NCI-H226 (cell line): ENCODE measurements around the gene MPEG1.

ENCODE experiments used
- DNase-seq: peaks from one replicate; pipeline ENCODE4 v3.0.0-alpha.2; 2015

The MPEG1 gene

DNA sequence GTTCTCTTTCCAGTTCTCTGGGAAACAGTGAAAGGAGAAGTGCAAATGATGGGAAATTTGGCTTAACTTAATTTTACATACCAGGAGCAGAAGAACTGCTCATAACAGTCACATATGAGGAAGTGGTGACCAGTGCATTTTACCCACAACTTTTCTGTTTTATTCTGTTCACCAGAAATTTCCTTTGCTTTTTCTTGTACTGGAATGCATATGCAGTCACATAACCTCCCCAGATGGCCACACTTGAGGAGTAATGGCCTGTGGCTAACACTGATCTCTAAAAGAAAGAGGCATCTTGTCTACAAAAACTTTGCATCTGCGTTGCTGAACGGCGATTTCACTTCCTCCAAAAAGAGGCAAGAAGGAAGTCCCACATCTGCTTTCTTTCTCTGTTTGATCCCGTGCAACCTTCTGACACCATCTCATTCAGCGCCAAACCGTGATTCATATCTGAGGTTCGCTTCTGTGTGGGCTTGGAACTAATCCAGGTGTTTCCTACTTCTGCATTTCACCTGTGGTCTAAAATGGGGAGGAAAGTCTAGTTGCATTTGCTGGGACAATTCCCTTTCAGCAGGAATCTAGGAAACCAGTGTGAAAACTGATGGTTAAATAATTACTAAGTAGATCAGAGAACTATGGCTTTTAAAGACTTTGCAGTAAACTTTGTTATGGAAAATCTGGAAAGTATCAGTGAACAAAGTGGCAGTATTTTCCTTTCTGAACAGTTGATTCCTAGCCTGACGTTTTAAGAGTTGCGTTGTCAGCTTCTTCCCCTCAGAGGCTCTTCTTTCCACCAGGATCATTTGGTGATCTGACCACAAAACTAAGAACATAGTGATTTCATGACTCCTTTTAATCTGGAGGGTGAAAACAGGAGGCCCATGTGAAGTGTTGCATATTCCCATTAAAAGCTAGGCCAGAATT, 4.2 kb upstream of the MPEG1 start:
- DNase-seq, result no peak

DNA sequence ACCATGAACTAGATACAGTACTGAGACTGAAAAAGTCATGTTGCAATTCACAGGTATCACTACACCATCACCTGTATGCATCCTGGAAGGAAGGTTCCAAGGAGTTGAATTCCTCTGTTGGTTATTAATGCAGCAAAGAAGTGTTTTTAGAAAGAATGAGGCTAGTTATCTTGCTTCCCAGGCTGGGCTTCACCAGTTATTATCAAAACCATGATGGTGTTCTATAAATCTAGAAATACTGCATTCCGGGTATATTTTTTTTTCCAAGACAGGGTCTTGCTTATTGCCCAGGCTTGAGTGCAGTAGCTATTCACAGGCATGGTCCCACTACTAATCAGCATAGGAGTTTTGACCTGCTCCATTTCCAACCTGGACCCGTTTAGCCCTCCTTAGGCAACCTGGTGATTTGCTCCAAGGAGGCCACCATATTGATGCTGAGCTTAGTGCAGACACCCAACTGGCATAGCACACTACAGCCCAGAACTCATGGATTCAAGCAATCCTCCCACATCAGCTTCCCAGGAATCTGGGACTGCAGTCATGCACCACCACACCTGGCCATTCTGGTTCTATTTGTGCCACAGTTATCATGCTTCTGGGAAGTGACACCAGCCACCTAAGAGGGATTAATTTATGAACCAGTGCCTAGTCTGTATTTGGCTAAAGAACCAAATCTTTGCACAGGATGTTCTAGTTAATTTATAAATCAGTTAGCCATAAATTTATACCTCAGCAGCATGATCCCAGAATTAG, 1.6 kb upstream of the MPEG1 start:
- DNase-seq, result no peak

DNA sequence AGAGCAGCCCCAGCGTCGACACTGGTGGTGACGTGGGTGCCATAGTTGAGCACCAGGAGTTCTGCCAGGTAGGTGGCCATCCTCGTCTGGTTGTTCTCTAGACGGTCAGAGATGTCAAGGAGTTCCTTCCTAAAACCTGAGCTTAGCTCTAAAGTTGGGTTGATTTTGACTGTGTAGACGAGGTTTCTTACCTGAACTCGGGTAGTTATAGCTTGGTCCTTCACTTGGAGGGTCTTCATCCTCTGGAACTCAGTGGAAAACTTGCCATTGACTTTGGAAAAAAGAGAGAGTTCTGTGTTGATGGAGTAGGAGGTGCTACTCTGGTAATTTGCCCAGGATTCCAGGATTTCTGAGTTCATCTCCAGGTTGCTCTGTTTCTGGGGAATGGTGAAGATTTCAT, 505 bp downstream of the MPEG1 start:
- DNase-seq, result no peak

DNA sequence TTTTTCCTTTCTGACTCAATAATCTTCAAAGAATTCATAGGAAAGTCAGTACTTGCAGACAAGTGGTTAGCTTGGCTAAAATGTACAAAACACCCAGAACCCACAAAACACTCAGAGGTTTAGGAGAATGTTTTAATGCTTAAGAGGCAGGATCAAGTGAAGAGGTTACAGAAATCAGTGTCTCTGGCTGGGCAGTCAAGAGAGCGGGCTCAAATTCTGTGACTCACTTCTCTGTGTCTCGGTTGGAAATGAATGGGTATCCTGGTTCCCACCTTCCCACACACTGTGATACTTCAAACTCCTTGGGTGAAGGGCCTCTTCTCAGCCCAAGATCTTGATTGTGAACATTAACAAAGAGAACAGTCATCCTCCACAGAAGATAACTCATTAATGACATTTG, 3.8 kb downstream of the MPEG1 start:
- no peak for DNase-seq

DNA sequence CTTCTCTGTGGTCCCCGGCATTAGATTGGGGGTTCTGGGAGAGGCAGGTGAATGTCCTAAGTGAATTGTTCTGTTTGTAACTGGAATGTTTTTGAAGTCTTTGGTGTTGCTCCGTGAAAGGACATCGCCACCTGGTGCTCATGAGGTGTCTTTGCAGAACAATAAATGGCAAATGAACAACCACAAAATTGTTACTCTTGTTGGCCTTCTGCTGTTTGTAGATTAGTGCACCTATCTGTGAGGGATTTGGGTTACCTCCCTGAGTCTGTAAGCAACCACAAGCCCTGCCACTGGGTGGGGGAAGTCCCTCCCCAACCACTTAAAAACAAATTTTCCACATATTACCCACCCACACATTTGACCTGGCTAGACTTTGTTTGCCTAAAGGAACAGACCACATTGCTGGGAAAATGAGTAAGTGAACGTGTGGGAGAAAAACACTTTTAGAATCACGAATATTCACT, 4.7 kb downstream of the MPEG1 start:
- peak; percentile 32 for DNase-seq

DNA sequence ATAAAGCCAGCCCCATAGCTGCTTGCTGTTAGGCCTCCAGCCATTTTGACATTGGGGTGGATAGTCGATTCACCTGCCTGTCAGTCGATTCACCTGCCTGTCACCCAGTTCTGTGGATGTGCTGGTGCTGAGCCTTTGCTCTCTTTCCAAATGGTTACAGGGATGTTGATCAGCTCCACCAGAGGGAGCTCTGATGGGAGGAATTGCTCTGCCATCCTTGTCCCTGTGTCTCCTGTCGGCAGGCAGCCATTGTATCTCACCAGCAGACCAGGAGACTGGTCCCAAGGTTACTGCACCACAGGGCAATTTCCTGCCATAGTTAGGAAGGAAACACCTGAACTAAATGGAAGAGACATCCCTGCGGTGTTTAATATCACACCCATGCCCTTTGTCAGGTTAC, 6.1 kb downstream of the MPEG1 start:
- DNase-seq, result no peak

DNA sequence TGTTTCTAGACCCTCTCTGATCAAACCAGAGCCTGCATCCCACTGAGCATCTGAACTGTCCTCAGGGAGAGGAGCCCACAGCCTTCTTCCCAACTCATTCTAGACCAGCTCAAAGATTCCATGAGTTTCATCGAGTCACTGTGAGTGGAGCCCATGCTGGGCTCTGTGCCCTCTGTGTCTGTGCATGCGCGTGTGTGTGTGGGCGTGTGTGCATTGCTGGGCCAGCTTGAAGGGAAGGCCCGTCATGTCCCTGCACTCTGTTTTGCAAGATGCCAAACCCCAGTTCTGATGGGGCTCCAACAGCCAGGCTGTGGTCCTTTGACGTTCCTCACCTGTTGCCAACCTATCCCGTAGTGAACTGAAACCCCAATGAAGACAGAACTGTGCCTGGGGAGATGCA, 7.1 kb downstream of the MPEG1 start:
- DNase-seq, result no peak

DNA sequence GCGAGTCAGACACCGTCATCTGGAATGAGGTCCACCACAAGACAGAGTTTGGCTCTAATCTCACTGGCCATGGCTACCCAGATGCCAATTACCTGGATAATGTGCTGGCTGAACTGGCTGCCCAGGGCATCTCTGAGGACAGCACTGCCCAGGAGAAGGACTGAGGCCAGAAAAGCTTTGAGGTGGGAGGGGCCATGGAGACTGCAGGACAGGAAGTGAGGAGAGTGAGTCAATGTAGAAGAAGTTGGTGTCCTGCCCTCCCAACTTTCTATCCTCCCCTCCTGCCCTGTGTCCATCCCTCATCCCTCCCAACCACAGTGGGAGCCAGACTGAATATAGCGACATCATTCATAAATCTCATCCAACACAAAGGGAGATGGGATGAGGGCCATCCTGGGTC, 8.0 kb downstream of the MPEG1 start:
- DNase-seq, result peak; percentile 61

DNA sequence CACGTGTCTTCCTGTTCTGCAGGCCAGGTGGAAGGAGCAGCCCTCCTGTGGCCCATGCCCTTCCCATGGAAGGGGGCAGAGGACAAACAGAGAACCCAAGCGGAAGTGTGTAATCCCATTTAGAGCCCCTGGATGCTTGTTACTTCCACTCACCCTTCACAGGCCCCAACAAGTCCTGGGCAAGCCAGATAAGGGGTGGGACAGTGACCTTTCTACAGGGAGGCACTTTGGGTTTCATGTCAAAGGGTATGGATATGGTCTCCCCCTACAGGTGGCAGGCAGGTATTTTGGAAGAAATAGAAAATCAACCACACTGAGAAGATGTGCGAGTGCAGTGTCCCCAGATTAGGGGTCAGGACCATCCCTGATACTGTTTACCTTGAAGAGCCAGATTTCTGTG, 11.4 kb downstream of the MPEG1 start:
- no peak for DNase-seq

DNA sequence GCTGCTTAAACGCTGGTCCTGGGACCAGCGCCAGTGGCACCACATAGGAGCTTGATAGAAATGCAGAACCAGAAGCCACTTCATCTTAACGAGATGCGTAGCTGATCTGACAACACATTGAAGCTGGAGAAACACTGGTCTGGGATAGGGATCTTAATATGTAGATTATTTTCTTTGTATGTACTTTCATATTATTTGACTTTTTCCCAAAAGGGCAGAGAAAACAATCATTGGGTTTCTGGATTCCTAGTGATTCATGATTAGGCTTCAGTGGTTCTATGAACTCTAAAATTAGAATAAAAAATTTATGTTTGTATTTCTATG, 12.3 kb downstream of the MPEG1 start:
- no peak for DNase-seq

DNA sequence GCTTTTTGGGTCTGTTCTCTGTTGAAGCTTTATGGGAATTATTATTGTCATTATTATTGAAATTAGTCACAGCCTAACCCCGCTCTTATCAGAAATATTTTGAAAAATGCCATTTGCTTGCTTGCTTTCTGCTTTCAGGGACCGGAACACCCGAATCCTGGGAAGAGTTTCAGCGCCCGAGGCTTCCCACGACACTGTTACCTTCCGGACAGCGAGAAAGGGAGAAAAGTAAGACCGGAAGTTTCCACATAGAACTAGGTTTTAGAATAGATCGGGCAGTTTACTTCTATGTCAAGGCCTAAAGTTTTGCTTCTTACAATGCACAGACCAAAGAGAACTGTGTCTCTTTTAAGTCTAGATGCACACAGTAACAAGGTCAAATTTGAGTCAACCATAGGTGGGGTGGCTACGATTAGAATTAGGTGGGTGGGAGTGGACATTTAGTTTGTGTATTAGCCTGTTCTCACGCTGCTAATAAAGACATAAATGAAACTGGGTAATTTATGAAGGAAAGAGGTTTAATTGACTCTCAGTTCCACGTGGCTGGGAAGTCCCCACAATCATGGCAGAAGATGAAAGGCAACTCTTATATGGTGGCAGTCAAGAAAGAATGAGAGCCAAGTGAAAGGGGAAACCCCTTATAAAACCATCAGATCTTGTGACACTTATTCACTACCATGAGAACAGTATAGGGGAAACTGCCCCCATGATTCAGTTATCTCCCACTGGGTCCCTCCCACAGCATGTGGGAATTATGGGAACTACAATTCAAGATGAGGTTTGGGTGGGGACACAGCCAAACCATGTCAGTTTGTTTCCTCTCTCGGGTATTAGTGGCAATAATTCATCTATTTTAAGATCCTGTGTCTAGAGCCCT, 12.9 kb downstream of the MPEG1 start:
- DNase-seq, result no peak

DNA sequence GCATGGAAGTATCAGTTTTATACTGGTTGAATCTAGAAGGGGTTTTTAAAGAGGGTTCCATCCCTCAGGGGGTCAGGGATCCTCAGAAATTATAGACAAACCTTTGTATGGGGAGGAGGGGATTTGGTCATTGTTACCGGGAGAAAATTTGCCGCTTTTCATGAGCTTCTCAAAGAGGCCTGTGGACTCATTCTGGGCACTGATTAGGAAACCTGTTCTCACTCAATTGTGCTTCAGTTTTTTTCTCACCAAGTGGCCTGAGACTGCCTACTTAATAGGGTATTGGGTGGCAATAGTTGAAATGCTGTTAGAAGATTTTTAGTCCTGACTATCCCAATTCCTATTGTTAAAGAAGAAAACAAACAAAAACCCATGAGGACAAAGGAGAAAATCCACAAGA, 14.0 kb downstream of the MPEG1 start:
- no peak for DNase-seq

DNA sequence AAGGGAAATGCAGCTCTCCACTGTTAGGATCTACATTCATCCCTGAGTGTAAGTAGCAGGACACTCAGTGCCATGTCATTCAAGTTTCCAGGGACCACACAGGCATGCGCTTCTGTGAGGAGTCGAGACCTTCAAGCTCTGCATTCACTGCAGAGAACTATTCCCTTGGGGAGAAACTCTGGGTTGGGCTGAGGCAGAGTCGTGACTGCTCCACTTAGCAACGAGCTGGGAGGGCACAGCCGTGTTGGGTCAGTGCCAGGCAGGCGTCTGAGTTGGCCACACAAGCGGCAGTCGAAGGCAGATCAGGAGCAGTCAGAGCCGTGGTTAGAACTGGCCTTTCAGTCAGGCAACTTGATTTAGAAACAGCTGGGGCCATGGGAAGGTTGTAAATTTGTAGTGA, 14.7 kb downstream of the MPEG1 start:
- no peak for DNase-seq

DNA sequence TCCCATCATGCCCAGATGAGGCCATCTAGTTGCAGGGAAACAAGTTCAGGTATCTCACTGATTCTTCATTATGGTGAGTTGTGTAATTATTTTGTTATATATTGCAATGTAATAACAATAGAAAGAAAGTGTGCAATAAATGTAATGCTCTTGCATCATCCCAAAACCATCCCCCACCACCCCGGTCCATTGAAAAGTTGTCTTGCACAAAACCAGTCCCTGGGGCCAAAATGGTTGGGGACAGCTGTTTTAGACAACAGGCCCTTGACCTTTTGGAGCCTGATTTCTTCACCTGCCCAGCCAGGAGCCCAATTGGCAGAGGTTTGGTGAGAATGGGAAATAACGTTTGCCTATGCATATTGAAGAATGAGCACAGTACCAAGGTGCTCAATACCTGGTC, 15.9 kb downstream of the MPEG1 start:
- no peak for DNase-seq

DNA sequence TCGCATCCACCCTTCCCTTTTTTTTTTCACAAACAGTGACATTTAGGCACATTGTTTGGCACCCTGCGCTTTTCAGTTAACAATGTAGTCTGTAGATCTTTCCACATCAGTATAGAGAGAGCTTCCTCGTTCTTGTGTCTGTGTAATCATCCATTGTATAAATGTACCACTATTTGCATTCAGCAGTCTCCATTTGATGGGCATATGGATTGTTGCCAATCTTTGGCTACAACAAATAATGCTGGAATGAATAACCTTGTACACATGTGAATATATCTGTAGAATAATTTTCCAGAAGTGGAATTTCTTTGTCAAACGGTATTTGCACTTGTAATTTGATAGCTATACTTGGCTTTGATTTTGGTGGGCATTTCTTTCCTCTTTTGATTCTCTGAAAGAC, 17.1 kb downstream of the MPEG1 start:
- no peak for DNase-seq

DNA sequence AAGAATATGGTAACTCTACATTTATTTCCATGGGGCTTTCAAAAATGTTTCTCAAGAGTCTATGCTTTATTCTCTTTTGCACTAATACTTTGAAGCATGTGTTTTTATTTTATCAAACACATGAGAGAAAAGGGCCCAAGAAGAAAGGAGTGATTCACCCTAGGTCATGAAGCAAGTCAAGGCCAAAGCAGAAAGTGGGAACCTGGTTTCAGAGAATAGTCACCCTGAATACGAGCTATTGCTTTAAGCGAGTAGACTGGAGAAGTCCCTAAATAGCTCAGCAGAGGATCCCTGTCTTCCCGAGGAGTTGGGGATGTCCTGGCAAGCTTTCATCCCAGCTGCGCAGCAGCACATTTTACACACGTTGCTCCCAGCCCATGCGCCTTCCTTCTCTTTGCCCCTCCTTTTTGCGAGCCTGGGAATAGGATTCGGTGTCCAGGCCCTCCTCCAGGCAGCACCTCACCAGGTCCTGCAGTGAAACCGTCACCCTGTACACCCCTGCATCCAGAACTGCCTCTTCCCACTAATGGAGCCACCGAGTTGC, 19.1 kb downstream of the MPEG1 start:
- DNase-seq, result no peak

DNA sequence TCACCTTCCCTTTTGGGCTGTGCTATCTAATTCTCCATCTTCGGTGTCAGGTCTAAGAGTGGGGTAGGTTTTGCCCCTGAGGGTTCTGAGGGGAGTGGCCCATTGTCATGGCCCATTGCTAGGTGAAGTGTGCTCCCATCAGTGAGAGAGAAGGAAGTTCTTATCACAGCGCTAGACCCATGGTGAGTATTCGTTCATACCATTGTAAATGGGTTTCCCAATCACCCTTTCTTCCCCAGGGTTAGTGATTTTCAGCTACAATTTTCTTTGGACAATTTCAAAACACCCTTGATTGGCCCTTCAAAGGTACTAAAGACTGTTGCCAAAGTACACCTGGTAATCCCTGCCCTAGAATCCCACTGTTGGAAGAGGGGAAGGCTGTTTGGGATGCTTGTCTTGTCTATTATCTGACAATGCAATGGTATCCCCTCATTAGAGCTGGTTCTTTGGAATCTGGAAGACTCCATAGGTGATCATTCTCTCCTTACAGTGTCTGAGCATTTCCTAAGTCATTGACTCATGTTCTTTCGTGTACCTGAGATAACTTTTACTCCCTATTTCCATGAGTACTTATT, 20.2 kb downstream of the MPEG1 start:
- DNase-seq, result no peak

DNA sequence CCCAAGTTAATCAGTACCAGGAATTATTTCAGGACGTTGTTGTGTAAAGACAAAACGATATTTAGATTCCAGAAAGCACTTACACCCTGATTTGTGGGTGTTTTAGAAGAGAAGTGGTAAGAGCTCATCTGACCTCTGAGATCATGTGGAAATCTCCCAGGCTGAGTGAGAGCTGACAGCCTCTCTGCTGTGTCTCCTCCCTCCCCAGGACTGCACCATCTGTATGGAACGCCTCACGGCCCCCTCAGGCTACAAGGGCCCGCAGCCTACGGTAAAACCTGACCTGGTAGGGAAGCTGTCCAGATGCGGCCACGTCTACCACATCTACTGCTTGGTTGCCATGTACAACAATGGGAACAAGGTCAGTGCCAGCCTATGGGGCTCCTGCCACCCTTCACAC, 20.8 kb downstream of the MPEG1 start:
- no peak for DNase-seq

DNA sequence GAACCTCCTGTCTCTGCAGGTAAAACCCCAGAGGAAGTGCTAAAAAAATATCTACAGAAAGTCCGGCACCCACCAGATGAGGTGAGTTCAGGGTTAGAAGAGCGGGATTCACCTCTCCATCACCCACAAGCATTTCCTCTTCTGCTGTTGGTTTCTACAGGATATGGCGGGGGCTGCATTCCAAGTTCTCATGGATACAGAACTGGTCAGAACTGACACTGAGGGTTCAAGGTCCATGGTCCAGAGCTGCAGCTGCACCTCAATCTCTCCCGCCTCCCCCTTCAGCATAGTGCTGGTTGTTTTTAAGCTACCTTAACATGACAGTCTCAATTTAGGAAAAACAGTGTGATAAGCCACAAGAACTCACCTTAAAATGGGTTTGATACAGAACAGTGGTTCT, 21.6 kb downstream of the MPEG1 start:
- DNase-seq, result no peak

DNA sequence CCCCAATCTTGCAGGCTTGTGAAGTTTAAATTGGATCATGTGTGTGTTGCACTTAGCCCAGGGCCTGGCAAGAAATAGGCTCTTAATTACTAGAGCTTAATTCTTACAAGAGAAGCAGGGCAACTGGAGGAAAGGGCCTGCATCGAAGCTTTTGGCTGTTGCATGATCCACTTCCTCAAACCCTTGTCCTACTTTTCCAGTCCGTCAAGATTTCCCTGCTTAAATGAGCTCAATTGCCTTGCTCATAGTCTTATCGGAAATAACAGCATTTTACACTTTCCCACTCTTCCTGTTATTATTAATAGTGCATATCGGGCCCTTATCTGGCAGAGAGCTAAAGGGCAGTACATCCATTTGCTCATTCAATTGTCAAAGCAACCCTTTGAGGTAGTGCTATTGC, 22.7 kb downstream of the MPEG1 start:
- no peak for DNase-seq

DNA sequence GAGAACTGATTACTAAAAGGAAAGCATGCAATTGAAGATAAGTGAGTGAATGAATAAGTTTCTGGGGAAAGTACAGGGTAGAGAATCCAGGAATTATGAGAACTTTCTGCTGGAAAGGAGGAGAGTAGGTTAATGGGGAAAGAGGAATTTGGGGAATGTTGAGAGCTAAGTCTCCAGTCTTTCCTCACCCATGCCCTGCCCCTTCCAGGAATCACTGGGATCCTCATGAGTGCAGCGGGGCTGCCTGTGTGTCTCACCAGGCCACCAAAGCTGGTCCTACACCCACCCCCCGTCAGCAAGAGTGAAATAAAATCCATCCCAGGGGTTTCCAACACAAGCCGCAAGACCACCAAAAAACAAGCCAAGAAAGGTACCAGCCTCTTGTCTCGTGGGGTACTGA, 23.8 kb downstream of the MPEG1 start:
- DNase-seq, result peak; percentile 36

DNA sequence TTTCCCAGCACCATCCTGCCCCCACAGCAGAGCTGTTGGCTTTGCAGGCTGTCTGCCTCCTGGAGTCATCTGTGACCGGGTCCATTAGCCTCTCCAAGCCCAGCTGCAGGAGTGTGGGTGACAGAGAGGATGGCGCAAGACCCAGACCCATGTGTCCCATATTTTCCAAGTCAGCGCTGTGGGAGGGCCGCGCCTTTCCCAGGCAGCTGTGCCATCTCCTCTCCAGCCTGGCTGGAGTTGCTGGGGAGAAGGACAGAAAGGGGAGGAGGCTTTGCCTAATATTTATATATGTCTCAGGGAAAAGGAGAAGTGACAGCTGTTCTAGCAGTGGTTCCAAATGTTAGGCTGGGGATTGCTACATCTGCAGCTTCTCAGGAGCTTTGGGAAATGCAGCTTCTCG, 25.1 kb downstream of the MPEG1 start:
- DNase-seq, result no peak

DNA sequence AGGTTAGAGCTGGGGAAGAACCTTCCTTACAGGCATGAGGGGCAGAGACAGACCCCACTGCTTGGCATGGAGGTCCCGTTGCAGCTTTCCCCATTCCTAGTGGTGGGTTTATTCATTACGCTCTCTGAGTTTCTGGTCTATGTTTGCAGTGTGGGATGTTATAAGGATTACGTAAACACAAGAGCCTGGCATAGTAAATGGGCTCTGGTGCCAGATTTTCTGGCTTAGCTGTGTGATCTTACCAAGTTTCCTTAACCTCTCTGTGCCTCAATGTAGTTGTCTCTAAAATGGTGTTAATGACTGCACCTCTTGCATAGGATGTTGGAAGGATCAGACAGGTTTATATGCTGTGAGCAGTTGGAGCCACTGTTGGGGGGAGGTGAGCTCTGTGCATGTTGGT, 25.7 kb downstream of the MPEG1 start:
- DNase-seq, result no peak
